A549 (cell line): Measurements from ENCODE around the gene COQ6. TPM values are rescaled to one million over a fixed set of nuclear protein-coding genes. Genes with fewer than 3 reads are reported as not detected.
"Not testable (repeated sequence)": the region's sequence is repeated elsewhere in the genome, so short reads cannot be mapped to it uniquely, and the experiment has no call there.

Source experiments
- ATAC-seq, 2 experiments: fragments of 200-7000 bp in 1 of 2; fragments of >200 bp in 1 of 2; cut with Nextera tagmentation in 1 of 2; cut with Tn5 transposase in 1 of 2; 3 replicates each; pipeline versions ENCODE4 v1.8.0 to v1.9.1; 2018 to 2020; ENCODE audit warnings: mild to moderate bottlenecking in 1 of 2, moderate library complexity in 1 of 2
- CTCF ChIA-PET: fragments of 300-600 bp; sonication (Branson Sonifier 250); formaldehyde crosslinking; extraction: SDS; loops from one replicate; lab custom pipeline; 2021; ENCODE audit warnings: antibody characterized with exemption, inconsistent platforms; lab: Yijun Ruan, JAX
- POLR2A ChIA-PET: fragments of 350-600 bp; formaldehyde crosslinking; extraction: SDS; loops from one replicate; lab custom pipeline; 2021; ENCODE audit warnings: antibody characterized with exemption, inconsistent platforms; lab: Yijun Ruan, JAX
- DNase-seq, 2 experiments: peaks; one replicate each; pipeline versions ENCODE4 v3.0.0 to v3.0.0-alpha.2; 2011 to 2016; ENCODE audit warnings: low read depth in 1 of 2, low spot score in 1 of 2
- FAIRE-seq: peaks from 2 replicates; lab custom pipeline; 2011; peaks lifted over from hg19 to GRCh38; lab: Jason Lieb, UNC
- H3K27ac ChIP-seq, 2 experiments: fragments of >200 bp; sonication (Bioruptor Twin); formaldehyde crosslinking; 3 replicates each; pipeline ENCODE4 v1.5.1; 2016 to 2017
- H3K4me1 ChIP-seq: fragments of >200 bp; sonication (Bioruptor Twin); formaldehyde crosslinking; 3 replicates; pipeline ENCODE4 v1.6.1; 2016
- H3K4me2 ChIP-seq: fragments of >200 bp; sonication (Bioruptor Twin); formaldehyde crosslinking; 3 replicates; pipeline ENCODE4 v1.6.1; 2016
- H3K4me3 ChIP-seq: fragments of >200 bp; sonication (Bioruptor Twin); formaldehyde crosslinking; 3 replicates; pipeline ENCODE4 v1.5.1; 2016
- H3K9me3 ChIP-seq: fragments of >200 bp; sonication (Bioruptor Twin); formaldehyde crosslinking; 3 replicates; pipeline ENCODE4 v1.6.1; 2016
- ATOH8 ChIP-seq: fragments of 250-450 bp; sonication (Bioruptor Pico); IDR thresholded peaks from 2 replicates; pipeline ENCODE4 v1.5.0; 2020; ENCODE audit warnings: low read depth, mild to moderate bottlenecking, moderate library complexity
- CBX8 ChIP-seq: fragments of 200-600 bp; sonication (generic); IDR thresholded peaks from 2 replicates; pipeline ENCODE4 v1.6.1; 2016
- ESRRA ChIP-seq: fragments of 150-350 bp; IDR thresholded peaks from 2 replicates; pipeline ENCODE4 v1.6.1; 2014; ENCODE audit warnings: mild to moderate bottlenecking, low read length, borderline replicate concordance
- HES2 ChIP-seq: fragments of >200 bp; sonication (Bioruptor Twin); formaldehyde crosslinking; IDR thresholded peaks from 2 replicates; pipeline ENCODE4 v1.6.1; 2016
- HOXB5 ChIP-seq: fragments of 250-450 bp; sonication (Bioruptor Pico); IDR thresholded peaks from 2 replicates; pipeline ENCODE4 v1.5.0; 2020; ENCODE audit warnings: mild to moderate bottlenecking, moderate library complexity
- KDM1A ChIP-seq: fragments of 200-600 bp; sonication (generic); IDR thresholded peaks from 2 replicates; pipeline ENCODE4 v1.6.1; 2016; ENCODE audit warnings: low read depth, mild to moderate bottlenecking
- MAZ ChIP-seq: fragments of 150-350 bp; IDR thresholded peaks from 2 replicates; pipeline ENCODE4 v1.6.1; 2014; ENCODE audit warnings: antibody characterized with exemption, low read depth, low read length, borderline replicate concordance
- NR3C1 ChIP-seq: fragments of >200 bp; sonication (Bioruptor Twin); formaldehyde crosslinking; IDR thresholded peaks from 3 replicates; pipeline ENCODE4 v1.6.1; 2017
- RNF2 ChIP-seq: fragments of 200-600 bp; sonication (generic); IDR thresholded peaks from 2 replicates; pipeline ENCODE4 v1.6.1; 2016; ENCODE audit warnings: low read depth, mild to moderate bottlenecking, antibody characterized with exemption, moderate library complexity, borderline replicate concordance
- TFCP2L1 ChIP-seq: fragments of 250-450 bp; sonication (Bioruptor Pico); IDR thresholded peaks from 2 replicates; pipeline ENCODE4 v1.5.0; 2021; ENCODE audit warnings: mild to moderate bottlenecking
- ZC3H11A ChIP-seq: fragments of 450-650 bp; IDR thresholded peaks from 2 replicates; pipeline ENCODE4 v1.6.1; 2014; ENCODE audit warnings: antibody characterized with exemption, mild to moderate bottlenecking
- WGBS: methylation state at CpG from one replicate; pipeline ENCODE4 v1.1.6; 2017; ENCODE audit errors: missing lambda C conversion rate; 5-methylcytosine and 5-hydroxymethylcytosine counted together
- polyA plus RNA-seq, 4 experiments: library from polyadenylated mRNA; depleted of rRNA in 3 of 4; stranded (reverse); fragments of >200 nt; fragmentation: RNase III in 1 of 4; extraction: RNeasy Plus Mini Kit Qiagen cat#74134 plus additional on column Dnase treatment in 1 of 4; gene quantifications; 2 replicates in 3 of 4; 3 replicates in 1 of 4; pipeline ENCODE4 v1.2.3, GENCODE V29; 2011 to 2017
- TF ChIP-seq, protein P1 (sequence below): fragments of >200 bp; sonication (Bioruptor Twin); formaldehyde crosslinking; IDR thresholded peaks from 3 replicates; pipeline ENCODE4 v1.6.1; 2016
- TF ChIP-seq, protein P2 (sequence below): fragments of >200 bp; sonication (Bioruptor Twin); formaldehyde crosslinking; IDR thresholded peaks from 3 replicates; pipeline ENCODE4 v1.5.1; 2016

The COQ6 gene
- polyA plus RNA-seq, 2 of the 4 experiments (the other 2 are of a cell fraction), result 24.8 to 41.9 TPM

- TF ChIP-seq ZC3H11A, result no peak
- TF ChIP-seq, protein P1, sequence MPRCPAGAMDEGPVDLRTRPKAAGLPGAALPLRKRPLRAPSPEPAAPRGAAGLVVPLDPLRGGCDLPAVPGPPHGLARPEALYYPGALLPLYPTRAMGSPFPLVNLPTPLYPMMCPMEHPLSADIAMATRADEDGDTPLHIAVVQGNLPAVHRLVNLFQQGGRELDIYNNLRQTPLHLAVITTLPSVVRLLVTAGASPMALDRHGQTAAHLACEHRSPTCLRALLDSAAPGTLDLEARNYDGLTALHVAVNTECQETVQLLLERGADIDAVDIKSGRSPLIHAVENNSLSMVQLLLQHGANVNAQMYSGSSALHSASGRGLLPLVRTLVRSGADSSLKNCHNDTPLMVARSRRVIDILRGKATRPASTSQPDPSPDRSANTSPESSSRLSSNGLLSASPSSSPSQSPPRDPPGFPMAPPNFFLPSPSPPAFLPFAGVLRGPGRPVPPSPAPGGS, result no peak
- no peak for TF ChIP-seq ESRRA
- TF ChIP-seq RNF2, result no peak
- TF ChIP-seq ATOH8 (CRISPR knock-in tag), result no peak
- no peak for TF ChIP-seq HOXB5 (CRISPR knock-in tag)
- TF ChIP-seq TFCP2L1 (CRISPR knock-in tag), result no peak
- TF ChIP-seq, protein P2, sequence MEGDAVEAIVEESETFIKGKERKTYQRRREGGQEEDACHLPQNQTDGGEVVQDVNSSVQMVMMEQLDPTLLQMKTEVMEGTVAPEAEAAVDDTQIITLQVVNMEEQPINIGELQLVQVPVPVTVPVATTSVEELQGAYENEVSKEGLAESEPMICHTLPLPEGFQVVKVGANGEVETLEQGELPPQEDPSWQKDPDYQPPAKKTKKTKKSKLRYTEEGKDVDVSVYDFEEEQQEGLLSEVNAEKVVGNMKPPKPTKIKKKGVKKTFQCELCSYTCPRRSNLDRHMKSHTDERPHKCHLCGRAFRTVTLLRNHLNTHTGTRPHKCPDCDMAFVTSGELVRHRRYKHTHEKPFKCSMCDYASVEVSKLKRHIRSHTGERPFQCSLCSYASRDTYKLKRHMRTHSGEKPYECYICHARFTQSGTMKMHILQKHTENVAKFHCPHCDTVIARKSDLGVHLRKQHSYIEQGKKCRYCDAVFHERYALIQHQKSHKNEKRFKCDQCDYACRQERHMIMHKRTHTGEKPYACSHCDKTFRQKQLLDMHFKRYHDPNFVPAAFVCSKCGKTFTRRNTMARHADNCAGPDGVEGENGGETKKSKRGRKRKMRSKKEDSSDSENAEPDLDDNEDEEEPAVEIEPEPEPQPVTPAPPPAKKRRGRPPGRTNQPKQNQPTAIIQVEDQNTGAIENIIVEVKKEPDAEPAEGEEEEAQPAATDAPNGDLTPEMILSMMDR, result no peak
- no peak for TF ChIP-seq KDM1A
- TF ChIP-seq, all 56 proteins: peak for 0
- no peak overlapping the region for H3K4me2 ChIP-seq
- no peak overlapping the region for H3K27ac ChIP-seq
- H3K4me3 ChIP-seq, result no peak overlapping the region
- ChIA-PET POLR2A (no interaction called here), CTCF (interaction anchor here (0.7 to 0.8 kb wide), 2 partner anchors 61 to 1415 kb away, joined by 3 to 4 read pairs; no protein-coding TSS in a partner anchor)
- H3K4me1 ChIP-seq, result peaks cover 9% of the 10 kb centered on the region; the same call in 1 of the 3 replicates
- ATAC-seq (no peak), DNase-seq (no peak), FAIRE-seq (no peak)
- H3K9me3 ChIP-seq, result no peaks in the 10 kb centered on the region
- 60% methylated on average over 4 of the region's 4 CpGs for WGBS
Measured at GRCh38 chr14:73977896-73978295, 27.8 kb downstream of the COQ6 start.

- CTCF ChIA-PET, result interaction anchor here (1.1 kb wide), 1 partner anchor 15 kb away, joined by 3 read pairs; no protein-coding TSS in a partner anchor
- H3K4me2 ChIP-seq, result no peak overlapping the region
- 90% methylated on average over 3 of the region's 3 CpGs for WGBS
- FAIRE-seq (no peak), ATAC-seq (no peak)
- H3K9me3 ChIP-seq, result no peaks in the 10 kb centered on the region
- TF ChIP-seq TFCP2L1 (CRISPR knock-in tag), result no peak
- no peak for TF ChIP-seq MAZ
- no peak for TF ChIP-seq HES2
- no peak for TF ChIP-seq ATOH8 (CRISPR knock-in tag)
- TF ChIP-seq CBX8, result no peak
- no peak for TF ChIP-seq NR3C1
- no peak for TF ChIP-seq ESRRA
- TF ChIP-seq, all 56 proteins: peak for 0
- Histone ChIP-seq H3K4me3 (no peak overlapping the region), H3K27ac (no peak overlapping the region), H3K4me1 (no peaks in the 10 kb centered on the region)
- POLR2A ChIA-PET, result no interaction called here
- no peak for DNase-seq
Measured at GRCh38 chr14:73988065-73988464, 38.0 kb downstream of the COQ6 start.

GRCh38 chr14:73988656-73989055 lies 38.6 kb downstream of the COQ6 start:
- ATAC-seq, DNase-seq, H3K27ac ChIP-seq, H3K4me1 ChIP-seq, H3K9me3 ChIP-seq, H3K4me2 ChIP-seq, POLR2A ChIA-PET, FAIRE-seq, H3K4me3 ChIP-seq: not testable (repeated sequence)
- CTCF ChIA-PET, result interaction anchor here (0.6 to 1.1 kb wide), 2 partner anchors 15 to 50 kb away, joined by 3 to 4 read pairs; no protein-coding TSS in a partner anchor
- 79% methylated on average over 5 of the region's 7 CpGs for WGBS
